HG03039 (cell line): Measurements from ENCODE around the gene OTOG.

Source experiments
- ATAC-seq: cut with Tn5 transposase; IDR thresholded peaks from one replicate; pipeline ENCODE4 v1.9.1; 2021; ENCODE audit warnings: mild to moderate bottlenecking, moderate library complexity; ENCODE audit not compliant: unreplicated experiment

Gene OTOG

DNA sequence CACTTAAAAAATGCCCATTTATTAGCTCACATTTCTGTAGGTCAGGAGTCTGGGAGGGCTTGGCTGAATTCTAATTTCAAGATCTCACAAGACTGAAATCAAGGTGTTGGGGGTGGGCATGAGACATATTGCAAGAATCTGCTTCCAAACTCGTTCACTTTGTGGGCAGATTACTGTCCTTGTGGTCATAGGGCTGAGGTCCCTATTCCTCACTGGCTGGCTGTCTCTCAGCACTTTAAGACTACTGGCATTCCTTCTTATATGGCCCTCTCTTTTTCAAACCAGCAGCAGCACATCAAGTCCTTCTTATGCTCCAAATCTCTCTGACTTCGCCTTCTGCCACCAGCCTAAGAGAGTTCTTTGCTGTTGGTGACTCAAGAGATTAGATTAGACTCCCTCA, 144.5 kb downstream of the OTOG start:
- no peak for ATAC-seq

DNA sequence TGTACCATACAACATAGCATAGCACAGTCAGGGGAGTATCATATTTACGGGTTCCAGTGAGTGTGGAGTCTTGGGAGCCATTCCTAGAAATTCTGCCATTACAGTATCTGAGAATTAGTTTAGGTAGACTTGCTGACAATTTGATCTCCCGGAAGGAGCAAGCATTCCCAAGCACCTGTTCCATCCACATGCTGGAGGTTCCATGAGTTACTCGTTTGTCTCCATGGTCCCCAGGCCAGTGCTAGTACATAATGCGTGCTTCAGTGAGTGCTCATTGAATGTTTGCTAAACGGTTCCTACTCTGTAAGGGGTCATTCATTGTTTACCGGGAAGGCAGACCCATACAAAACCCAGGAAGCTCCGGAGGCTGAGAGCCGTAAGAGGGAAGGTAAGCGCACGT, 144.9 kb downstream of the OTOG start:
- no peak for ATAC-seq

DNA sequence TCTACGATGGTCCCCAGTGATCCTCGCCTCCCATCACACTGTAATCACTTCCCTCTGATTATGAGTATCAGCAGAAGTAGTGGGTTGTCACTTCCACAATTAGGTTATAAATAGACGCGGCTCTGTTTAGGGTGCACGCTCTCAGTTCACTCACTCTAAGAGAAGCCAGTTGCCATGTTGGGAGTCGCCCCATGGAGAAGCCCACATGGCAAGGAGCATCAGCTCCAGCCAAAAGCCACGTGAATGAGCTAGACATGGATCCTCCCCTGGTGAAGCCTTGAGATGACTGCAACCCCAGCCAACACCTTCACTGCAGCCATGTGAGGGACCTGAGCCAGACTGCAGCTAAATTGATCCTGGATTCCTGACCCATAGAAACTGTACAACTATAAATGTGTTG, 145.9 kb downstream of the OTOG start:
- ATAC-seq, result no peak

DNA sequence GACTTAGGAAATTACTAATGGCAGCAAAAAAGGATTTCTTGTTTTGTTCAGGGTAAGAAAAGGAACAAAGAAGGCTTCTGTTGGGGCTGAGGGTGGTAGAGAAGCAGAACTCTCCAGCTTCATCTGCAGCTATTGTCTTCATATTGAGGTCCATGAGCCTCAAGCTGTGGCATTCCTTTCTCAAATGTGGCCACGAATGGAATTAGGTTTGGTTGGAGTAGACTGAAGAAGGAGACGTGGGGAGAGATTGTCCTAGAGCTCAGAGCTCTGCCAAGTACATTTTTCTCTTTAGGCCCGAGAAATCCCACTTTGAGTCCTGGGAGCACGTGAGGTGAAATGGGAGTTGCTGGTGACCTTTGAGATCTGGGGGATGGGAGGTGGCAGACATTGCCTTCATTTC, 146.5 kb downstream of the OTOG start:
- no peak for ATAC-seq

DNA sequence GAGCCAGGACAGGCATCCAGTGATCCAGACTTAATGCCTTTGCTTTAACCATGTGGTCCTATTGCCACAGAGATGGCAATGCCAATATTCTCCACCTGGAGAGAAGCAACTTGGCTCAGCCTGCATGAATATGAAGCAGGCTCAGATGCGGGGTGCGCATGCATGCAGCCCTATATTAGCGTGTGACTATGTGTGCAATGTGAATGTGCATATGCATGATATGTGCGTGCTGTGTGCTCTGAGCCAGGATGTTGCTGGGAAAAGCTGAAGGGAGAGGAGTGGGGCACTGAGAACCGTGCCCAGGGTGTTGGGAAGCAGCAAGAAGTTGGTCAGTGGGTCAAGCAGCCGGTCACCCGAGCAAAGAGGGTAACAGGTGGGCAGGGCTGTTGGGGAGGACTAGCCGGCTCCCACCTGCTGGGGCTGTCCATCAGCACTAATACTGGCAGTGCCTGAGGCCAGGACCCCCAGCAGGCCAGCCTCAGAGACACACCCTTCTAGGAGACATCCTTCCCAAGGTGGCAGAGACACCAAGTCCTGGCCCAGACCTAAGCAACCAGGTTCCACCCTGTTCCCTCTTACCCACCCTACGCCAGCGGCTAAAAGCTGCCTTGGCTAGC, 147.5 kb downstream of the OTOG start:
- no peak for ATAC-seq

DNA sequence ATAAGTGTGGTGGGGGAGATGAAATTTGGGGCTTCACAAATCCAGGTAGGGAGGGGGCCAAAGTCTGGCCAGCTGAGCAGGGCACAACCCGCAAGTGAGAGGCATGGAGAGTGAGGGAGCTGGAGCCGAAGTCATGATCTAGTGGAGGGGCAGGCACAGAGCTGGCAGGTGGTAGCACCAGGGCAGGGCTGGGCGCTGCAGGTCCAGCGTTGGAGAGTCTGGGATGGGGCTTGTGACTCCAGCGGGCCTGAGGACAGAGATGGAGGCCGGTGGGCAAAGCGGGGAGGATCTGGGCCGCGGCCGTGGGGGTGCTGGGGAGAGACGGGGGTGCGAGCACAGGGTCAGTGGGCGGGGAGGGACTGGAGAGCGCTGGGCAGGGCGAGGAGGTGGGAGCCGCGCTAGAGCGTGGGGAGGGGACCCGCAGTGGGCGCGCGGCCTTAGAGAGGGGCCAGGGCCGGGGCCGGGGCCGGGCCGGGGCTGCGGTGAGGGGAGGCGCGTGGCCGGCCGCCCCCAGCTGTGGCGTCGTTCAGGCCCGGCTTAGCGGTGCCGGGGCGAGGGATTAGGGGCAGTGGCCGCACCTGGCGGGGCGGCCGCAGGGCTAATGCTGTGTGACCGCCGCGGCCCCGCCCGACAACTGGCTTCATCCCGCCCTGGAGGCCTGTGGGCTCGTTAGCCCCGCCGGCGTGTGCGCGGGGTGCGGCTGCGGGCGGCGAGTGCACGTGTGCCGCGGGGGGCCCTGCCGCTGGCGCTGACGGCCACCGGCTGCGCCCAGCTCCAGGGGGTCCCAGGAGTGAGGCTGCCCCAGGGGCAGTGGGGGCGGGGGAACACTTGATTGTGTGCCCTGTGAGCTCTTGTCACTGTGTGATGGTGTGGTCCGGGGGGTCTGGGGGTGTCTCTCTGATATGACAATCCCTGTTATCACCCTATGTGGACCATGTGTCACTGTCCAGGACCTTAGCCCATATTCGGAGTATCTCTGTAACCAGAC, 148.7 kb downstream of the OTOG start:
- no peak for ATAC-seq

DNA sequence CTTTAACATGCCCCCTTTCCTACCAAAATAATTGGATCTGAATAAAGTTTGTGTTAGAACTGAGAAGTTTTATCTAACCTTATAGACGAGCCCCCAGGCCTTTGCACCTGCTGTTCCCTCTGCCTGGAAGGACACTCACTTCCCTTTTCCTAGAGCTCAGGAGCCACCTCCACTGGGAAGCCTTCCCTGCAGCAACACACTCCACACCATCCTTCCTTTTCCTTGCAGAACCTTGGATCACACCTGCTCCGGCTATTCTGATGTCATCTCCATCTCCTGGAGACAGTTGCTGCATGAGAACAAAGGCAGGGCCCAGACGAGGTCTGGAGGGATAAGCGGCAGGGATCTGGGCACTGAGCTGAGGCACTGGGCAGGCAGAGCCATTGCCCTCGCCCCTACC, 149.7 kb downstream of the OTOG start:
- ATAC-seq, result no peak
